Measurements from ENCODE around the gene MACROD2. TPM values are rescaled to one million over a fixed set of nuclear protein-coding genes. Genes with fewer than 3 reads are reported as not detected.

Gene MACROD2
- total RNA-seq, 1 donor from 2014 or later, result 3.1 TPM

DNA sequence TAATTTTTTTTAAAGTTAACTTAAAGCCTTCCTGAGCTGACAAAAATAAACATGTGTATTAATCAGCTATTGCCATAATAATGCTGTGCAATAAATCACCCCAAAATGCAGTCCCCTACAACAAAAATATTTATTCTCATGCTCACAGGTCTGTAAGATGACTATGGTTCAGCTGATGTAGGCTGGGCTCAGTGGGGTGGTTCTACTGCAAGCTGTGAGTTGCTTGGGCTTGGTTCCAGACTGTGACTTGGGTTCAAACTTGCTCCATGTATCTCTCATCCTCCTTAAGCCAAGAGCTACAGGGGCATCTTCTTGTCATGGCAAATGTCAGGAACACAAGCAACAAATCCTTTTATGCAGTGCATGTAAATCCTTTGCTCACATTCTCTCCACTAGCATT, 1933.6 kb downstream of the MACROD2 start:
- H3K9ac ChIP-seq (ENCODE audit: low read depth in 1 of 3, low read length in 3 of 3), result no peak overlapping the region
- H3K27ac ChIP-seq (ENCODE audit: low read depth, low read length), result no peak overlapping the region
- no peak overlapping the region for H3K4me3 ChIP-seq (ENCODE audit: low read length in 3 of 3)
- H3K9me3 ChIP-seq (ENCODE audit: control insufficient read depth in 3 of 3, low read length in 3 of 3), result peaks cover 0 to 2% (median 0%) of the 10 kb centered on the region in 3 donors
- H3K27me3 ChIP-seq (ENCODE audit: control insufficient read depth in 3 of 3, insufficient read depth in 3 of 3, low read length in 3 of 3), result no peaks in the 10 kb centered on the region
- no peaks in the 10 kb centered on the region for H3K36me3 ChIP-seq (ENCODE audit: control insufficient read depth in 3 of 3, insufficient read depth in 3 of 3, low read length in 3 of 3)
- H3K4me1 ChIP-seq (ENCODE audit: control insufficient read depth in 3 of 3, insufficient read depth in 3 of 3, low read length in 3 of 3), result no peaks in the 10 kb centered on the region

DNA sequence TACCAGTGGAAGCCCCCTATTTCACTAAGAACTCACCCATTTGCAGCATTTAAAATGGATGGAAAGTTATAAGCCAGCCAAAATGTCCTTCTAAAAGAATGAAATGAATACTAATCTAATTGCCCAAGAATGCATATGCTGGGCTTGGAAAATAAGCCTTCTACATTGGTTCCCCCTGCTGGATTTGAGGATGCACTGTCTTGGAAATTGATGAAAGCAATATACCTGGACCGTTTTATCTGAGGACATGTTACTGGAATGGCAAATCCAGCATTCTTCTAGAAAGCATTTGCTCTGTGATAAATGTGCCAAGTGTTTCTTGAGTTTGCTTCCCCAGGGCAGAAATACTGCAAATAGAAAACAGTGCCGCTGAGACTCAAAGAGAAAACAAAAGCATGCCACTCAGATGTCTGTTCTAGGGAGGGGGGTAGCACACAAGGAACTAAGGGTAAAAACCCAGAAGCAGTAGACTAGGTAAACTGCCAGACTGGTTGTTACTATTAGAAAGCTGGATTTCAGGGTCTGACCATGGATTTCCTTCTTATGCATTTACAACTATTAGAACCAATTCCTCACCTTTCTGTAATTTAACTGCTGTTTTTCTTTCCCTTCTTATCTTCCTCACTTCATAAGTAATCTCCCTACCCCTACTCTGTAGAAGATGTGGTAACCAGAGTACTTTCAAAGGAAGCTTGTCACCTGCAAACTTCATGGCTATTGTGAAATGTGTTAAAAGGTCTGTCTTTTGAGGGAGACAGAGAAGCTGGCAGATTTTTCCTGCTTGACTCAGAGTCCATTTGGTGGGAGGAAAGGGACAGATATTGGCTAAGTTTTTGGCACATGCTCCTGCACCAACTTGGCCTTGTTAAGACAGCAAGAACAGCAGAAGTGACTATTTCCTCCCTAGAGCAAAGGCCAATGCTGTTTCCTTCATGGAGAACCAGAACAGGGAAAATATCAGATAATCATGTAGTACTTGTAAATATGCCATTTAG, 1935.3 kb downstream of the MACROD2 start:
- Histone ChIP-seq H3K9ac (ENCODE audit: low read depth in 1 of 3, low read length in 3 of 3) (no peak overlapping the region), H3K9me3 (ENCODE audit: control insufficient read depth in 3 of 3, low read length in 3 of 3) (peaks cover 0 to 2% (median 0%) of the 10 kb centered on the region in 3 donors), H3K36me3 (ENCODE audit: control insufficient read depth in 3 of 3, insufficient read depth in 3 of 3, low read length in 3 of 3) (no peaks in the 10 kb centered on the region), H3K27ac (ENCODE audit: low read depth, low read length) (no peak overlapping the region), H3K27me3 (ENCODE audit: control insufficient read depth in 3 of 3, insufficient read depth in 3 of 3, low read length in 3 of 3) (no peaks in the 10 kb centered on the region), H3K4me1 (ENCODE audit: control insufficient read depth in 3 of 3, insufficient read depth in 3 of 3, low read length in 3 of 3) (no peaks in the 10 kb centered on the region), H3K4me3 (ENCODE audit: low read length in 3 of 3) (no peak overlapping the region)

DNA sequence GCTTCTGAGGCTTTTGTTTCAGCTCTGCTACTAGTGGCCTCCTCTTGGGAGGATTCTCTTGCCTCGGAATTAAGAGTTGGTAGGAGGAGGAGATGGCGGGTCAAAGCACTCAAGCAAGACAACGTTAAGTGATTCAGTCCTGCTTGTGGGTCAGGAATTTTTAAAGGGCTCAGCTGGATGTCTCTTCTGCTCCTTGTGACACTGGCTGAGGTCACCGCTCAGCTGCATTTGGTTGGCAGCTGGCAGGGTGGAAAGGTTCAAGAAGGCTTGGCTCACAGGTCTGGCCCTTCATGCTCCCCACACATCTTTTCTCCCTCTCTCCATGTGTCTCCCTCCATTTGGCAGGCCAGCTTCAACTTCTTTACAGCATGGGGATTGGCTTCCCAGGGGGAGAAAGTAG, 1936.6 kb downstream of the MACROD2 start:
- no peaks in the 10 kb centered on the region for H3K36me3 ChIP-seq (ENCODE audit: control insufficient read depth in 3 of 3, insufficient read depth in 3 of 3, low read length in 3 of 3)
- H3K9ac ChIP-seq (ENCODE audit: low read depth in 1 of 3, low read length in 3 of 3), result no peak overlapping the region
- no peaks in the 10 kb centered on the region for H3K4me1 ChIP-seq (ENCODE audit: control insufficient read depth in 3 of 3, insufficient read depth in 3 of 3, low read length in 3 of 3)
- no peak overlapping the region for H3K4me3 ChIP-seq (ENCODE audit: low read length in 3 of 3)
- peaks cover 0 to 2% (median 0%) of the 10 kb centered on the region in 3 donors for H3K9me3 ChIP-seq (ENCODE audit: control insufficient read depth in 3 of 3, low read length in 3 of 3)
- no peak overlapping the region for H3K27ac ChIP-seq (ENCODE audit: low read depth, low read length)
- no peaks in the 10 kb centered on the region for H3K27me3 ChIP-seq (ENCODE audit: control insufficient read depth in 3 of 3, insufficient read depth in 3 of 3, low read length in 3 of 3)

DNA sequence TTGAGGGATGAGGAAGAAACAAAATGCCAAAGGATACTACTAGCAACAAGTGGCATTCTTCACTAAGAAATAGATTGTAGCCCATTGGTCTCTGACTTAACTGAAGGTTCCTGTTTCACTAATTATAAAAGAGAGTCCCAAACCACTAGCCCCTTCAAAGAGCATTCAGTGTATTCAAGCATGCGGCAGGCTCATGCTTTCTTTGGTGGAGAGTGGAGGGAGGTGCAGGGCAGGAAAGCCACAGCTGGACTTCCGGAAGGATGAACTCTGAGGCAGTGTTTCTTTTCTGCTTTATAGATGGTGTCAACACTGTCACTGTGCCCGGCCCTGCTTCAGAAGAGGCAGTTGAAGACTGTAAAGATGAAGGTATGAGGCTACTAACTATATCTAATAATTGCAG, 1941.9 kb downstream of the MACROD2 start:
- Histone ChIP-seq H3K27ac (ENCODE audit: low read depth, low read length) (no peak overlapping the region), H3K36me3 (ENCODE audit: control insufficient read depth in 3 of 3, insufficient read depth in 3 of 3, low read length in 3 of 3) (no peaks in the 10 kb centered on the region), H3K9ac (ENCODE audit: low read depth in 1 of 3, low read length in 3 of 3) (no peak overlapping the region), H3K27me3 (ENCODE audit: control insufficient read depth in 3 of 3, insufficient read depth in 3 of 3, low read length in 3 of 3) (no peaks in the 10 kb centered on the region), H3K4me1 (ENCODE audit: control insufficient read depth in 3 of 3, insufficient read depth in 3 of 3, low read length in 3 of 3) (no peaks in the 10 kb centered on the region), H3K9me3 (ENCODE audit: control insufficient read depth in 3 of 3, low read length in 3 of 3) (peaks cover 0 to 4% (median 2%) of the 10 kb centered on the region in 3 donors), H3K4me3 (ENCODE audit: low read length in 3 of 3) (no peak overlapping the region)

DNA sequence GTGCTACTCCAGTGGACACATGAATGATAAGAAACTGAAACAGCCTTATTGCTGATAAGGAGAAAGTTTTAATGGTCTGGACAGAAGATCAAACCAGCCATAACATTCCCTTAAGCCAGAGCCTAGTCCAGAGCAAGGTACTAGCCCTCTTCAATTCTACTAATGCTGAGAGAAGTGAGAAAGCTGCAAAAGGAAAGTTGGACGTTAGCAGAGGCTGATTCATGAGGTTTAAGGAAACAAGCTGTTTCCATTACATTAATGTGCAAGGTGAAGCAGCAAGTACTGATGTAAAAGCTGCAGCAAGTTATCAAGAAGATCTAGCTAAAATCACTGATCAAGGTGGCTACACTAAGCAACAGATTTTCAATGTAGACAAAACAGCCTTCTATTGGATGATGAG, 1943.5 kb downstream of the MACROD2 start:
- H3K9ac ChIP-seq (ENCODE audit: low read depth in 1 of 3, low read length in 3 of 3), result no peak overlapping the region
- no peaks in the 10 kb centered on the region for H3K4me1 ChIP-seq (ENCODE audit: control insufficient read depth in 3 of 3, insufficient read depth in 3 of 3, low read length in 3 of 3)
- H3K9me3 ChIP-seq (ENCODE audit: control insufficient read depth in 3 of 3, low read length in 3 of 3), result peaks cover 0 to 4% (median 2%) of the 10 kb centered on the region in 3 donors
- no peaks in the 10 kb centered on the region for H3K27me3 ChIP-seq (ENCODE audit: control insufficient read depth in 3 of 3, insufficient read depth in 3 of 3, low read length in 3 of 3)
- no peak overlapping the region for H3K27ac ChIP-seq (ENCODE audit: low read depth, low read length)
- H3K4me3 ChIP-seq (ENCODE audit: low read length in 3 of 3), result no peak overlapping the region
- H3K36me3 ChIP-seq (ENCODE audit: control insufficient read depth in 3 of 3, insufficient read depth in 3 of 3, low read length in 3 of 3), result no peaks in the 10 kb centered on the region

DNA sequence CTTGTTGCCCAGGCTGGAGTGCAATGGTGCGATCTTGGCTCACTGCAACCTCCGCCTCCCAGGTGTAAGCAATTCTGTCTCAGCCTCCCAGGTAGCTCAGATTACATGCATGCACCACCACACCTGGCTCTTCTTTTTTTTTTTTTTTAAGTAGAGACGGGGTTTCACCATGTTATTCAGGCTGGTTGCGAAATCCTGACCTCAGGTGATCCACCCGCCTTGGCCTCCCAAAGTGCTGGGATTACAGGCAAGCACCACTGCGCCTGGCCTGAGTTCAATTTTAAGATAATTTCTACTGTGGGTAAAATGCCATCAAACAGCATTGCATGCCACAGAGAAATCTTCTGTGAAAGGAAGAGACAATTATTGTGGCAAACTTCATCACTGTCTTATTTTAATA, 1944.8 kb downstream of the MACROD2 start:
- H3K27ac ChIP-seq (ENCODE audit: low read depth, low read length), result no peak overlapping the region
- no peaks in the 10 kb centered on the region for H3K27me3 ChIP-seq (ENCODE audit: control insufficient read depth in 3 of 3, insufficient read depth in 3 of 3, low read length in 3 of 3)
- no peak overlapping the region for H3K9ac ChIP-seq (ENCODE audit: low read depth in 1 of 3, low read length in 3 of 3)
- H3K4me3 ChIP-seq (ENCODE audit: low read length in 3 of 3), result no peak overlapping the region
- no peaks in the 10 kb centered on the region for H3K4me1 ChIP-seq (ENCODE audit: control insufficient read depth in 3 of 3, insufficient read depth in 3 of 3, low read length in 3 of 3)
- peaks cover 0 to 4% (median 2%) of the 10 kb centered on the region in 3 donors for H3K9me3 ChIP-seq (ENCODE audit: control insufficient read depth in 3 of 3, low read length in 3 of 3)
- no peaks in the 10 kb centered on the region for H3K36me3 ChIP-seq (ENCODE audit: control insufficient read depth in 3 of 3, insufficient read depth in 3 of 3, low read length in 3 of 3)

- H3K4me3 ChIP-seq (ENCODE audit: low read length in 3 of 3), result no peak overlapping the region
- no peaks in the 10 kb centered on the region for H3K36me3 ChIP-seq (ENCODE audit: control insufficient read depth in 3 of 3, insufficient read depth in 3 of 3, low read length in 3 of 3)
- peaks cover 0 to 4% (median 2%) of the 10 kb centered on the region in 3 donors for H3K9me3 ChIP-seq (ENCODE audit: control insufficient read depth in 3 of 3, low read length in 3 of 3)
- H3K9ac ChIP-seq (ENCODE audit: low read depth in 1 of 3, low read length in 3 of 3), result no peak overlapping the region
- H3K4me1 ChIP-seq (ENCODE audit: control insufficient read depth in 3 of 3, insufficient read depth in 3 of 3, low read length in 3 of 3), result no peaks in the 10 kb centered on the region
- no peak overlapping the region for H3K27ac ChIP-seq (ENCODE audit: low read depth, low read length)
- H3K27me3 ChIP-seq (ENCODE audit: control insufficient read depth in 3 of 3, insufficient read depth in 3 of 3, low read length in 3 of 3), result no peaks in the 10 kb centered on the region
These were observed 1946.8 kb downstream of the MACROD2 start for GRCh38 chr20:15942130-15942529.

- H3K4me1 ChIP-seq (ENCODE audit: control insufficient read depth in 3 of 3, insufficient read depth in 3 of 3, low read length in 3 of 3), result no peaks in the 10 kb centered on the region
- H3K9me3 ChIP-seq (ENCODE audit: control insufficient read depth in 3 of 3, low read length in 3 of 3), result no peaks in the 10 kb centered on the region
- no peak overlapping the region for H3K4me3 ChIP-seq (ENCODE audit: low read length in 3 of 3)
- H3K27me3 ChIP-seq (ENCODE audit: control insufficient read depth in 3 of 3, insufficient read depth in 3 of 3, low read length in 3 of 3), result no peaks in the 10 kb centered on the region
- H3K27ac ChIP-seq (ENCODE audit: low read depth, low read length), result no peak overlapping the region
- no peak overlapping the region for H3K9ac ChIP-seq (ENCODE audit: low read depth in 1 of 3, low read length in 3 of 3)
- no peaks in the 10 kb centered on the region for H3K36me3 ChIP-seq (ENCODE audit: control insufficient read depth in 3 of 3, insufficient read depth in 3 of 3, low read length in 3 of 3)
These were observed 1950.0 kb downstream of the MACROD2 start for GRCh38 chr20:15945289-15945688.

GRCh38 chr20:15949391-15949790, 1954.1 kb downstream of the MACROD2 start:
- H3K4me3 ChIP-seq (ENCODE audit: low read length in 3 of 3), result no peak overlapping the region
- no peaks in the 10 kb centered on the region for H3K9me3 ChIP-seq (ENCODE audit: control insufficient read depth in 3 of 3, low read length in 3 of 3)
- no peaks in the 10 kb centered on the region for H3K4me1 ChIP-seq (ENCODE audit: control insufficient read depth in 3 of 3, insufficient read depth in 3 of 3, low read length in 3 of 3)
- no peaks in the 10 kb centered on the region for H3K36me3 ChIP-seq (ENCODE audit: control insufficient read depth in 3 of 3, insufficient read depth in 3 of 3, low read length in 3 of 3)
- H3K9ac ChIP-seq (ENCODE audit: low read depth in 1 of 3, low read length in 3 of 3), result no peak overlapping the region
- no peak overlapping the region for H3K27ac ChIP-seq (ENCODE audit: low read depth, low read length)
- H3K27me3 ChIP-seq (ENCODE audit: control insufficient read depth in 3 of 3, insufficient read depth in 3 of 3, low read length in 3 of 3), result no peaks in the 10 kb centered on the region

DNA sequence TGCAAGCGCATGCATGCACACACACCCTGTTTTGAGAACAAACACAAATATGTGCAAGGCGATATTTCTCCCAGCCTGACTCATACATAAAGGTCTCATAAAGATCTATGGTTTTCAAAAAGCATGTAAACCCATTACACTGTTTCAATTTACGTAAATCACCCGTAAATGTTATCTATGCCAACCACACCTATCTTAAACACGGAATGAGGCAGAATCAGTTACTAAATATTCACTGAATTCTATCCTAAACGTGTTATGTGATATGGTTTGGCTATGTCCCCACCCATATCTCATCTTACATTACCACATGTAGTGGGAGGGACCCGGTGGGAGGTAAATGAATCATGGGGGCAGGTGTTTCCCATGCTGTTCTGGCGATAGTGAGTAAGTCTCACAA, 1956.3 kb downstream of the MACROD2 start:
- H3K27ac ChIP-seq (ENCODE audit: low read depth, low read length), result no peak overlapping the region
- H3K27me3 ChIP-seq (ENCODE audit: control insufficient read depth in 3 of 3, insufficient read depth in 3 of 3, low read length in 3 of 3), result no peaks in the 10 kb centered on the region
- H3K9ac ChIP-seq (ENCODE audit: low read depth in 1 of 3, low read length in 3 of 3), result no peak overlapping the region
- H3K4me1 ChIP-seq (ENCODE audit: control insufficient read depth in 3 of 3, insufficient read depth in 3 of 3, low read length in 3 of 3), result no peaks in the 10 kb centered on the region
- H3K36me3 ChIP-seq (ENCODE audit: control insufficient read depth in 3 of 3, insufficient read depth in 3 of 3, low read length in 3 of 3), result no peaks in the 10 kb centered on the region
- H3K4me3 ChIP-seq (ENCODE audit: low read length in 3 of 3), result no peak overlapping the region
- no peaks in the 10 kb centered on the region for H3K9me3 ChIP-seq (ENCODE audit: control insufficient read depth in 3 of 3, low read length in 3 of 3)

All from skeletal muscle tissue (tissue), 4 donors.